Effector CD8-positive, alpha-beta T cell (primary cell): ENCODE data around the gene WDR74.
A peak's percentile ranks its signal among the peaks of the same experiment; 100 is the strongest.

Source experiments
- DNase-seq: peaks from one replicate; lab custom pipeline; 2025; lab: John Stamatoyannopoulos, UW

Gene WDR74

DNA sequence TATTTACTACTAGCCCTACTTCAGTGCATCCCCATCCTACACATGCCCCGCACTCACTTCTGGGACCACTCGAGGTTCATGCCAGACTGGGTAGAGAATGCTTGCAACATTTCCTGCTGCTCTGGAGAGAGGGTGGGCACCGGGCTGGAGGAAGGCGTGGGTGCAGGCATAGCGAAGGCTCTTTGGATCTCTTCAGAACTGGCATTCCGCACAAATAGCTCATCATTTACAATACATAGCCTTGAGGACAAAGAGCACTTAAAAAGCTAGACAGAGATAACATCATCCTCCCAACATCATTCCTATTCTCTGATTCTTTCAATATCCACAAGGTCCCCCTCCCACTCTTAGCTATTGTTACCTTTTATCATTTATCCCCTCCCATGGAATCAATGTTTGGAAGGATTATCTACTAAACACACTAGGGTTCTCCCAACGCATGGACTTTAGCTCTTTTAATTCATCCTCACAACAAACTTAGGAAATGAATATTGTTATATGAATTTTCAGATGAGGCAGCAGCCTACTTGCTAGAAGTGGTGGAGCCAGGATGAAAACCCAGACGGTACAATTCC lies 45.1 kb downstream of the WDR74 start:
- no peak for DNase-seq

- peak; percentile 37 for DNase-seq
These were observed 47.2 kb downstream of the WDR74 start for GRCh38 chr11:62792202-62792575.

DNA sequence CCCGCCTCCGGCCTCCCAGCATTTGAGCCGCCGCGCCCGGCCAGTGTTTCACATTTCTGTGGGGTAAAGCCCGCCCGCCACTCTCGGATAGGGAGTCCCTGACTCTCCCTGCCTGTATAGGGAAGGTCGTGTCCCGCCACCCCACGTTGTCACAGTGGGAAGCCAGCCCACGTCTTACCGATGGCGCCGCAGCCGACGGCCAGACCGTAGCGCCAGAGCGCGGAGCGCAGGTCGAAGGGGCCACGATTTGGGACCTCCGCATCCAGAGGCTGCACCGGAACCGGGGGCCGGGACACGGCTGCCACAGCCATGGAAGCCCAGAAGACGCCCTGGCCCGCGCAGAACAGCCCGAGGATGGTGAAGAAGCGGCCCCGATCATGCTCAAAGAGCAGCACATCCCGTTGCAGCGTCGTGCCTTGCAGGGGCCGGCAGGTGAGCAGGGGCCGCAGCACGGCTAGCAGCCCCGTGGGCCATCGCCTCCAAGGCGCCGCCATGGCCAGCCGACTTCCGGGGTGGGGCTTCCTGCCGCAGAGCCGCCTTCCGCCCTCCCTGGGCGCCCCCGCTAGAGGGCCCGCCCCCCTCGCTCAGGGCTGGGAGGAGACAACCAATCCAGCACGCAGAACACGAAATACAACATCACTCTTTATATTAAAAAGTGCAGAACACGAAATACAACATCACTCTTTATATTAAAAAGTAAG lies 47.7 kb downstream of the WDR74 start, which contains the start of gene TMEM223:
Gene TMEM223, minus strand, starts transcription at position 506 of the 701 bp plus-strand sequence. Its CDS starts 12 bp downstream, at position 494.
- DNase-seq: peak; percentile 85

DNA sequence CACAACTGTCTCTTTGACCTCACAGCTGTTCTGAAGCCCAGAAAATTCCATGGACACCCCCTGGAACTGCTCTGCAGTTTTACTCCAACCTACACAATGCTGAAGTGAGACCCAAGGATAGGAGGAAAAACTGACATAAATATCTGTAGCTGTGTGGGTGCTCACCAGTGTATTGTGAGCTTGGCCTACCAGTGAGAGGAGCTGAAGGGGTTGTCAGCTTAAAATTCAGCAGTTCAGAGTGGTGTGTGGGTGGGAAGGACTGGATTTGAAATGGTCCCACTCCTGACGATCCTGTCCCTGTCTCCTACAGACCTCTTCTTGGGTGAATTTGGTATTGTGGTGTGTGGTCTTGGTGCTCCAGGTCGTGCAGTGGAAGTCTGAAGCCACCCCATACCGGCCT lies 49.8 kb downstream of the WDR74 start:
- no peak for DNase-seq

DNA sequence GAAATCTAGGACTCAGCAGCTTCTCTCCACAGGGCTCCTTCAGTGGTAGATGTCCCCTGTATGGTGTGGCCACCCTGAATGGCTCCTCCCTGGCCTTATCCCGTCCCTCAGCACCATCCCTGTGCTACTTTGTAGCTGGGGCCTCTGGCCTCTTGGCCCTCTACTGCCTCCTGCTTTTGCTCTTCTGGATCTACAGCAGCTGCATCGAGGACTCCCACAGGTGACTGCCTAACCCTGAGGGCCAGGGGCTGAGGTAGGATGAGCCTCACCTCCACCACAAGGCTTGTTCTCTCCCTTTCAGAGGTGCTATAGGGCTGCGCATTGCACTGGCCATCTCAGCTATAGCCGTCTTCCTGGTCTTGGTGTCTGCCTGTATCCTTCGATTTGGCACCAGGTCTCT lies 50.4 kb downstream of the WDR74 start:
- no peak for DNase-seq

- DNase-seq: peak; percentile 95
These were observed 52.2 kb downstream of the WDR74 start, which contains the start of gene TMEM179B for GRCh38 chr11:62787005-62787759. Gene TMEM179B (plus strand): TSS chr11:62787402. CDS start chr11:62787432, 30 bp downstream.

DNA sequence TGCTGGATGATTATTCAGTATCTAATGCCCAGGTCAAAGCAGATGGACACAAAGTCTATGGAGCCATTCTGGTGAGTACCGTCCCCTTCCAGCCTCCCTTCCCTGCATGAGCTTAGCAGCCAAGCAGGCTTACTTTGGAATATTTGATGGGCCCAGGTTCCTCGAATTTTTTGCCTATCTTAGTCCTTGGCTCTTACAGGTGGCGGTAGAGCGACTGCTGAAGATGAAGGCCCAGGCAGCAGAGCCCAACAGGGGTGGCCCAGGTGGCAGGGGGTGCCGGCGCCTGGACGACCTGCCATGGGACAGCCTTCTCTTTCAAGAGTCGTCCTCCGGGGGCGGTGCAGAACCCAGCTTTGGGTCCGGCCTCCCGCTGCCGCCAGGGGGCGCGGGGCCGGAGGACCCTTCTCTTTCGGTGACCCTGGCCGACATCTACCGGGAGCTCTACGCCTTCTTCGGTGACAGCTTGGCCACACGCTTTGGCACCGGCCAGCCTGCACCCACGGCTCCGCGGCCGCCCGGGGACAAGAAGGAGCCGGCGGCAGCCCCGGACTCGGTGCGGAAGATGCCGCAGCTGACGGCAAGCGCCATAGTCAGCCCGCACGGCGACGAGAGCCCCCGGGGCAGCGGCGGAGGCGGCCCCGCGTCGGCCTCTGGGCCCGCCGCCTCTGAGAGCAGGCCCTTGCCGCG lies 52.9 kb downstream of the WDR74 start:
- peak; percentile 78 for DNase-seq
